K562 (cell line): ENCODE results near the gene RDH16. TPM values are rescaled to one million over a fixed set of nuclear protein-coding genes. Genes with fewer than 3 reads are reported as not detected.
A peak's percentile ranks its signal among the peaks of the same experiment; 100 is the strongest.

Experiments
- CC2D1A ChIP-seq: fragments of 450-650 bp; IDR thresholded peaks from 2 replicates; pipeline ENCODE4 v1.6.1; 2017; ENCODE audit warnings: mild to moderate bottlenecking
- ETV6 ChIP-seq, 3 experiments: fragments of 150-350 bp in 1 of 3; sonication (generic) in 1 of 3; formaldehyde crosslinking in 1 of 3; IDR thresholded peaks; 2 replicates each; pipeline versions ENCODE4 v1.6.1 to v1.8.0; 2014 to 2022; ENCODE audit warnings: borderline replicate concordance in 2 of 3, low read depth in 2 of 3, antibody characterized with exemption in 1 of 3, low read length in 1 of 3, mild to moderate bottlenecking in 1 of 3, missing genetic modification reagents in 1 of 3
- FOSL1 ChIP-seq: fragments of 200-800 bp; sonication (Bioruptor generic); conservative IDR thresholded peaks from 2 replicates; pipeline ENCODE4 v1.6.1; 2016; ENCODE audit warnings: missing genetic modification characterization, missing compliant biosample characterization
- FOXA3 ChIP-seq, 2 experiments: fragments of 450-650 bp in 1 of 2; sonication (generic) in 1 of 2; formaldehyde crosslinking; IDR thresholded peaks in 1 of 2; conservative IDR thresholded peaks in 1 of 2; 2 replicates each; pipeline versions ENCODE4 v1.4.0 to v1.8.0; 2020 to 2022; ENCODE audit warnings: mild to moderate bottlenecking in 2 of 2, missing genetic modification reagents in 1 of 2
- FOXK2 ChIP-seq, 2 experiments: fragments of 450-650 bp; IDR thresholded peaks in 1 of 2; conservative IDR thresholded peaks in 1 of 2; 2 replicates each; pipeline ENCODE4 v1.6.1; 2016; ENCODE audit warnings: low read depth in 2 of 2, mild to moderate bottlenecking in 1 of 2
- ILF3 ChIP-seq: fragments of 450-650 bp; IDR thresholded peaks from 2 replicates; pipeline ENCODE4 v1.6.1; 2018; ENCODE audit warnings: antibody characterized with exemption, mild to moderate bottlenecking, moderate library complexity, borderline replicate concordance
- LARP7 ChIP-seq: fragments of 450-650 bp; IDR thresholded peaks from 2 replicates; pipeline ENCODE4 v1.6.1; 2016
- MIER1 ChIP-seq: fragments of 450-650 bp; IDR thresholded peaks from 2 replicates; pipeline ENCODE4 v1.6.1; 2016; ENCODE audit warnings: antibody characterized with exemption, mild to moderate bottlenecking, low read depth
- MTA2 ChIP-seq: fragments of 450-650 bp; IDR thresholded peaks from 2 replicates; pipeline ENCODE4 v1.6.1; 2016; ENCODE audit warnings: low read depth
- NCOA2 ChIP-seq, 2 experiments: fragments of 450-650 bp; IDR thresholded peaks; 2 replicates each; pipeline ENCODE4 v1.6.1; 2018; ENCODE audit warnings: mild to moderate bottlenecking in 2 of 2, moderate library complexity in 1 of 2; ENCODE audit not compliant: partially characterized antibody in 2 of 2
- NR1H2 ChIP-seq: sonication (generic); formaldehyde crosslinking; IDR thresholded peaks from 2 replicates; pipeline ENCODE4 v1.4.0; 2020; ENCODE audit warnings: mild to moderate bottlenecking, missing genetic modification reagents
- RFX7 ChIP-seq: fragments of 250-450 bp; sonication (Bioruptor Pico); IDR thresholded peaks from 2 replicates; pipeline ENCODE4 v1.5.1; 2021; ENCODE audit warnings: mild to moderate bottlenecking
- SAP30 ChIP-seq: fragments of 200-600 bp; sonication (generic); IDR thresholded peaks from 2 replicates; pipeline ENCODE4 v1.6.1; 2012; ENCODE audit warnings: borderline replicate concordance, low read depth, mild to moderate bottlenecking, moderate library complexity, low read length, control low read depth, inconsistent platforms; ENCODE audit not compliant: insufficient read depth, poor library complexity, severe bottlenecking
- SREBF1 ChIP-seq: fragments of 150-350 bp; IDR thresholded peaks from 2 replicates; pipeline ENCODE4 v1.6.1; 2014; ENCODE audit warnings: antibody characterized with exemption, low read depth, low read length, borderline replicate concordance
- TAF7 ChIP-seq: fragments of 450-650 bp; IDR thresholded peaks from 2 replicates; pipeline ENCODE4 v1.6.1; 2016; ENCODE audit warnings: missing genetic modification characterization, missing compliant biosample characterization
- WHSC1 ChIP-seq: IDR thresholded peaks from one replicate; pipeline ENCODE4 v1.6.1; 2012; ENCODE audit warnings: low read length, control low read depth, inconsistent platforms
- ZNF444 ChIP-seq: fragments of 250-450 bp; sonication (Bioruptor Pico); IDR thresholded peaks from 2 replicates; pipeline ENCODE4 v1.4.0; 2020; ENCODE audit warnings: mild to moderate bottlenecking, moderate library complexity
- ZNF764 ChIP-seq: fragments of 250-450 bp; sonication (Bioruptor Pico); IDR thresholded peaks from 2 replicates; pipeline ENCODE4 v1.4.0; 2020; ENCODE audit warnings: low read depth, mild to moderate bottlenecking, moderate library complexity
- polyA plus RNA-seq, 8 experiments: library from polyadenylated mRNA; depleted of rRNA in 4 of 8; stranded (reverse) in 5 of 8; unstranded in 3 of 8; fragments of >200 nt; fragmentation: Nextera tagmentation in 2 of 8; fragmentation: Illumina TruSeq in 1 of 8; extraction: Ambion mirVana in 2 of 8; extraction: Trizol in 1 of 8; gene quantifications; 2 replicates each; pipeline versions ENCODE4 v1.2.1 to v1.2.3, GENCODE V29; 2011 to 2014; ENCODE audit warnings: inconsistent platforms in 1 of 8, missing spikeins in 1 of 8
- total RNA-seq, 7 experiments: library from RNA; depleted of rRNA in 6 of 7; stranded (reverse); fragments of >200 nt in 6 of 7; fragmentation: Illumina TruSeq in 2 of 7; extraction: Trizol in 2 of 7; gene quantifications; 2 replicates each; pipeline versions ENCODE4 v1.2.1 to v1.2.3, GENCODE V29; 2011 to 2021; ENCODE audit warnings: low replicate concordance in 1 of 7
- TF ChIP-seq, protein P1 (sequence below), 2 experiments: fragments of 450-650 bp in 1 of 2; sonication (generic) in 1 of 2; formaldehyde crosslinking in 1 of 2; IDR thresholded peaks; 2 replicates each; pipeline versions ENCODE4 v1.7.1 to v1.9.0; 2016 to 2022; ENCODE audit warnings: inconsistent platforms in 1 of 2, mild to moderate bottlenecking in 1 of 2, missing genetic modification reagents in 1 of 2

Gene RDH16
- total and polyA plus RNA-seq, 9 of the 15 experiments (the other 6 are each of a cell fraction or from before 2014, with no cell fraction given) = 0.11 to 0.52 (median 0.22) TPM; not detected in 1

DNA sequence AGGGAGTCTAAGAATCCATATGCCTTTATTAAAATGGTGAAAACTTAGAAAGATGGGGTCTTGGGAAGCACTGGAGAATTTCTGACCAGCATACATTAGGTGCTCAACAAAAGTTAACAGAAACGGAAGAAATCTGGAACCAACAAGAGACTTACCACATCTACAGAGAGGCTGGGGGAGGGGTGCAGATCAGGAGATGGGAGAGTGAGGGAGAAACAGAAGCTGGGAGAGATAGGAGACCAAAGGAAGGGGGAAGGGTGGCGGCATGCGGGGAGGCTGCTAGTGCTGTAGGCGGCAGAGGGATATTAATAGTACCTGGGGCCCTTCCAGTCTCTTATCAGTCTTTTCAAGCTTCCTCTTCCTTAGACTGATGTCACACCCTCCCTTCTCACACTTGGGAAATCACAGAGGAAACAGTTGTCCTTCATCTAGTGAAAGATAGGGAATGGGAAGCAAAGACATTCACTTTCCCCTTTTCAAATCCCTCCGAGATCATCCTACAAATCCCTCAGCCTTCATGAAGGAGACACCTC lies 30.9 kb upstream of the RDH16 start (continued):
- TF ChIP-seq, protein P1, sequence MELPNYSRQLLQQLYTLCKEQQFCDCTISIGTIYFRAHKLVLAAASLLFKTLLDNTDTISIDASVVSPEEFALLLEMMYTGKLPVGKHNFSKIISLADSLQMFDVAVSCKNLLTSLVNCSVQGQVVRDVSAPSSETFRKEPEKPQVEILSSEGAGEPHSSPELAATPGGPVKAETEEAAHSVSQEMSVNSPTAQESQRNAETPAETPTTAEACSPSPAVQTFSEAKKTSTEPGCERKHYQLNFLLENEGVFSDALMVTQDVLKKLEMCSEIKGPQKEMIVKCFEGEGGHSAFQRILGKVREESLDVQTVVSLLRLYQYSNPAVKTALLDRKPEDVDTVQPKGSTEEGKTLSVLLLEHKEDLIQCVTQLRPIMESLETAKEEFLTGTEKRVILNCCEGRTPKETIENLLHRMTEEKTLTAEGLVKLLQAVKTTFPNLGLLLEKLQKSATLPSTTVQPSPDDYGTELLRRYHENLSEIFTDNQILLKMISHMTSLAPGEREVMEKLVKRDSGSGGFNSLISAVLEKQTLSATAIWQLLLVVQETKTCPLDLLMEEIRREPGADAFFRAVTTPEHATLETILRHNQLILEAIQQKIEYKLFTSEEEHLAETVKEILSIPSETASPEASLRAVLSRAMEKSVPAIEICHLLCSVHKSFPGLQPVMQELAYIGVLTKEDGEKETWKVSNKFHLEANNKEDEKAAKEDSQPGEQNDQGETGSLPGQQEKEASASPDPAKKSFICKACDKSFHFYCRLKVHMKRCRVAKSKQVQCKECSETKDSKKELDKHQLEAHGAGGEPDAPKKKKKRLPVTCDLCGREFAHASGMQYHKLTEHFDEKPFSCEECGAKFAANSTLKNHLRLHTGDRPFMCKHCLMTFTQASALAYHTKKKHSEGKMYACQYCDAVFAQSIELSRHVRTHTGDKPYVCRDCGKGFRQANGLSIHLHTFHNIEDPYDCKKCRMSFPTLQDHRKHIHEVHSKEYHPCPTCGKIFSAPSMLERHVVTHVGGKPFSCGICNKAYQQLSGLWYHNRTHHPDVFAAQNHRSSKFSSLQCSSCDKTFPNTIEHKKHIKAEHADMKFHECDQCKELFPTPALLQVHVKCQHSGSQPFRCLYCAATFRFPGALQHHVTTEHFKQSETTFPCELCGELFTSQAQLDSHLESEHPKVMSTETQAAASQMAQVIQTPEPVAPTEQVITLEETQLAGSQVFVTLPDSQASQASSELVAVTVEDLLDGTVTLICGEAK (IDR thresholded peaks at IDR 0.05) = peak; percentile 44; the same call in 1 of the 2 replicates
- TF ChIP-seq, protein P1 (CRISPR knock-in tag; IDR thresholded peaks at IDR 0.05) = no peak
- TF ChIP-seq NCOA2 (IDR thresholded peaks at IDR 0.05; ENCODE audit: partially characterized antibody in 2 of 2) (peak; percentile 92 to 94), SREBF1 (peak; percentile 84; the same call in 1 of the 2 replicates), MIER1 (peak; percentile 70; the same call in 1 of the 2 replicates), WHSC1 (no peak), FOXA3 (CRISPR knock-in tag; conservative IDR thresholded peaks at IDR 0.05 in 1 of 2, IDR thresholded peaks at IDR 0.05 in 1 of 2) (no peak), FOXK2 (conservative IDR thresholded peaks at IDR 0.05 in 1 of 2, IDR thresholded peaks at IDR 0.05 in 1 of 2; ENCODE audit: low read depth in 2 of 2) (peak; percentile 64 to 66; a peak in 2 of 4 replicates), NR1H2 (CRISPR knock-in tag) (no peak; the same call in 1 of the 2 replicates), ZNF764 (CRISPR knock-in tag) (no peak), CC2D1A (peak; percentile 97), RFX7 (CRISPR knock-in tag) (no peak), MTA2 (peak; percentile 98), TAF7 (tag) (no peak), ZNF444 (CRISPR knock-in tag) (peak; percentile 63), ETV6 (IDR thresholded peaks at IDR 0.05; ENCODE audit: borderline replicate concordance in 1 of 2, low read depth in 2 of 2, low read length in 1 of 2) (peak; percentile 98 to 99), ETV6 (CRISPR knock-in tag; IDR thresholded peaks at IDR 0.05; ENCODE audit: borderline replicate concordance) (no peak), ILF3 (no peak), LARP7 (0 out of 2 replicates have a peak, but pooled peaks have one; percentile 15), FOSL1 (tag) (peak; percentile 78), SAP30 (no peak)
